ENCODE measurements around the gene ADSL. TPM values are rescaled to one million over a fixed set of nuclear protein-coding genes. Genes with fewer than 3 reads are reported as not detected.
"Not testable (repeated sequence)": the region's sequence is repeated elsewhere in the genome, so short reads cannot be mapped to it uniquely, and the experiment has no call there.

ADSL gene
- total and polyA plus RNA-seq, 2 donors (not counting 1 experiment from before 2014, with no cell fraction given), result 67.0 to 89.8 TPM

- Histone ChIP-seq H3K36me3 (ENCODE audit: control insufficient read depth, insufficient read depth, low read length) (no peaks in the 10 kb centered on the region), H3K4me1 (ENCODE audit: control insufficient read depth, extremely low read depth, insufficient read depth, low read length) (peaks cover 3% of the 10 kb centered on the region), H3K79me2 (ENCODE audit: control insufficient read depth, insufficient read depth, low read length) (peaks cover 21% of the 10 kb centered on the region), H2AFZ (ENCODE audit: low read length) (no peak overlapping the region), H4K20me1 (ENCODE audit: control insufficient read depth, extremely low read depth, insufficient read depth, low read length) (no peaks in the 10 kb centered on the region), H3K9me3 (ENCODE audit: control insufficient read depth, insufficient read depth, low read depth, low read length) (no peaks in the 10 kb centered on the region), H3K27ac (ENCODE audit: insufficient read depth, low read length) (no peak overlapping the region), H3K27me3 (ENCODE audit: control insufficient read depth, insufficient read depth, low read length) (no peaks in the 10 kb centered on the region), H3K4me3 (replicated peaks in 1 of 4; ENCODE audit: control extremely low read depth in 1 of 4, insufficient read depth in 1 of 4, low read depth in 3 of 4, low read length in 4 of 4) (no peak overlapping the region), H3K9ac (ENCODE audit: insufficient read depth, low read length) (no peak overlapping the region), H3K4me2 (ENCODE audit: extremely low read depth, insufficient read depth, low read length) (no peak overlapping the region)
- no peak for DNase-seq (ENCODE audit: low read depth in 2 of 2)
- TF ChIP-seq EZH2 (IDR thresholded peaks at IDR 0.05; ENCODE audit: low read length, missing control alignments), result no peak
- TF ChIP-seq CTCF (conservative IDR thresholded peaks at IDR 0.05 in 1 of 2, IDR thresholded peaks at IDR 0.05 in 1 of 2; ENCODE audit: low read depth in 1 of 2, low read length in 2 of 2), result no peak
Observed at GRCh38 chr22:40377931-40378330, 31.6 kb downstream of the ADSL start.

GRCh38 chr22:40378448-40378847, 32.1 kb downstream of the ADSL start:
- not testable (repeated sequence) for H3K36me3 ChIP-seq (ENCODE audit: control insufficient read depth, insufficient read depth, low read length); H2AFZ ChIP-seq (ENCODE audit: low read length); H3K9me3 ChIP-seq (ENCODE audit: control insufficient read depth, insufficient read depth, low read depth, low read length); H3K9ac ChIP-seq (ENCODE audit: insufficient read depth, low read length); H4K20me1 ChIP-seq (ENCODE audit: control insufficient read depth, extremely low read depth, insufficient read depth, low read length); H3K4me1 ChIP-seq (ENCODE audit: control insufficient read depth, extremely low read depth, insufficient read depth, low read length); DNase-seq (ENCODE audit: low read depth in 2 of 2); H3K27me3 ChIP-seq (ENCODE audit: control insufficient read depth, insufficient read depth, low read length); H3K27ac ChIP-seq (ENCODE audit: insufficient read depth, low read length); H3K4me2 ChIP-seq (ENCODE audit: extremely low read depth, insufficient read depth, low read length); H3K4me3 ChIP-seq (replicated peaks in 1 of 4; ENCODE audit: control extremely low read depth in 1 of 4, insufficient read depth in 1 of 4, low read depth in 3 of 4, low read length in 4 of 4)
- H3K79me2 ChIP-seq (ENCODE audit: control insufficient read depth, insufficient read depth, low read length), result peaks cover 21% of the 10 kb centered on the region

GRCh38 chr22:40381461-40381860, 35.2 kb downstream of the ADSL start:
- H3K27me3 ChIP-seq (ENCODE audit: control insufficient read depth, insufficient read depth, low read length), result no peaks in the 10 kb centered on the region
- H3K4me2 ChIP-seq (ENCODE audit: extremely low read depth, insufficient read depth, low read length), result no peak overlapping the region
- no peak overlapping the region for H3K9ac ChIP-seq (ENCODE audit: insufficient read depth, low read length)
- no peaks in the 10 kb centered on the region for H3K36me3 ChIP-seq (ENCODE audit: control insufficient read depth, insufficient read depth, low read length)
- TF ChIP-seq CTCF (conservative IDR thresholded peaks at IDR 0.05 in 1 of 2, IDR thresholded peaks at IDR 0.05 in 1 of 2; ENCODE audit: low read depth in 1 of 2, low read length in 2 of 2) (no peak), EZH2 (IDR thresholded peaks at IDR 0.05; ENCODE audit: low read length, missing control alignments) (no peak)
- H3K27ac ChIP-seq (ENCODE audit: insufficient read depth, low read length), result no peak overlapping the region
- H3K4me3 ChIP-seq (replicated peaks in 1 of 4; ENCODE audit: control extremely low read depth in 1 of 4, insufficient read depth in 1 of 4, low read depth in 3 of 4, low read length in 4 of 4), result no peak overlapping the region
- no peaks in the 10 kb centered on the region for H3K9me3 ChIP-seq (ENCODE audit: control insufficient read depth, insufficient read depth, low read depth, low read length)
- H2AFZ ChIP-seq (ENCODE audit: low read length), result no peak overlapping the region
- peaks cover 18% of the 10 kb centered on the region for H3K79me2 ChIP-seq (ENCODE audit: control insufficient read depth, insufficient read depth, low read length)
- H4K20me1 ChIP-seq (ENCODE audit: control insufficient read depth, extremely low read depth, insufficient read depth, low read length), result no peaks in the 10 kb centered on the region
- DNase-seq (ENCODE audit: low read depth in 2 of 2), result no peak
- H3K4me1 ChIP-seq (ENCODE audit: control insufficient read depth, extremely low read depth, insufficient read depth, low read length), result peaks cover 3% of the 10 kb centered on the region

Data from fibroblast of lung (primary cell).